GF-D8 (cell line): ENCODE measurements around the gene TRABD2B.

Source experiments
- DNase-seq: peaks from one replicate; lab custom pipeline; 2025; lab: John Stamatoyannopoulos, UW

Gene TRABD2B

GRCh38 chr1:47908258-47908657, 88.9 kb downstream of the TRABD2B start:
- no peak for DNase-seq

DNA sequence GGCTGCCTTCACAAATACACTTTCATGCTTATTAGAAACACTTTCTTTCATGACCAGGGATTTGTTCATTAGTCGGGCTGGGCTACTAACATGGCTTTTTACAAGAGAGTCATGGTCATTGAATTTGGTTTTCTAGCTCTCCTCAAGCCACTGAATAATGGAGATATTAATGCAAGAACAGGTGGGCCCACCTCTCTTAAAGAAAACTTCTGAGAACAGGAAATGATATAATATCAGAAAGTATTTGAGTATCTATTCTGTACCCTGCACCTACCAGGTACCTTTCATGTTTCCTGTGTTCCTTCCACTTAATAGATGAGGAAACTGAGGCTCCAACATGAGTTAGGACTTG, 90.0 kb downstream of the TRABD2B start:
- DNase-seq = no peak

DNA sequence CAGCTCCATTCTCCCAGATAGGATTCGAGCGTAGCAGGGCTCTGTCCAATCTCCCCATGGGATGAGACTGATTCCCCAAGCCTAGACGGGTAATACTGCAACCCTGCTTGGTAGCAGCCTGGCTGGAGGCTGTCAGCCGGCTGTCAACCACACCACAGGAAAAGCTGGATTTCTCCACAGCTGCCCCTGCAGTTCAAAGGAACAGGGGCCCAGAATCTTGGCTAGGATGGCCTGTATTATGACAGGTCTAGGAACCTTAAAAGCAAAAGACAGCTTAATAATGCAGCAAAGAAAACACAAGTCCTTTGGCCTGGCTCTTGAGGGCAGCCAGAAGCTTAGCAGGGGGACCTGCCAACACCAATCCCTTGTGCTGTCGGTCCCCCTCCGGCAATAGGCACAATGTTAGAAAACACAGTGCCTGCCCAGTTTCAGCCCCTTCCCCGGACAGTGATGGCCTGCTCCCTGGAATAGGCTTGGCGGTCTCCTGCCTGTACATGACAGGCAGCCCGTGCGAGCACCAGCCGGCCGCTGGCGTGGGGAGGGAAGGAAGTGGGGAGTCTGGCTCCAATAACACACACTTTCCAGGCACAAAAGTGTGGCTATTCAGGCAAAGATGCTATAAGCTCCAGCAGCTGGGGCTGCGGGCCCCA, 90.5 kb downstream of the TRABD2B start:
- DNase-seq = no peak

DNA sequence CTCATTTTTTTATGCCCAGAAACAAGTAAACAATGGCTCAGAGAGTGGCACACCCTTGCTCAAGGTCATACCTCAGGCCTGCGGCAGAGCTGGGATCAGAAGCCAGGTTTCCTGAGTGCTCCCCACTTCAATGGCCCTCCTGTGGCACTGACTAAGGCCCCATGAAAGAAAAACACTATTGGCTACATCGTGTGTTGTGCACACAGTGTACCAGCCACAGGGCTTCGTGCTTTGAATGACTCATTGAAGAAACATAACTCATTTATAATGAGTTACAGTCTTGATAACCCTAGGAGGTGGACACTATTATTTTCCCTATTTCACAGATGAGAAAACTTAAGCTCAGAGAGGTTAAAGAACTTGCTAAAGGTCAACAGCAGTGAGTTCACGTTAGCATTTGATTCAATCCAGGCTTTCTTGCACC, 91.2 kb downstream of the TRABD2B start:
- DNase-seq = no peak

DNA sequence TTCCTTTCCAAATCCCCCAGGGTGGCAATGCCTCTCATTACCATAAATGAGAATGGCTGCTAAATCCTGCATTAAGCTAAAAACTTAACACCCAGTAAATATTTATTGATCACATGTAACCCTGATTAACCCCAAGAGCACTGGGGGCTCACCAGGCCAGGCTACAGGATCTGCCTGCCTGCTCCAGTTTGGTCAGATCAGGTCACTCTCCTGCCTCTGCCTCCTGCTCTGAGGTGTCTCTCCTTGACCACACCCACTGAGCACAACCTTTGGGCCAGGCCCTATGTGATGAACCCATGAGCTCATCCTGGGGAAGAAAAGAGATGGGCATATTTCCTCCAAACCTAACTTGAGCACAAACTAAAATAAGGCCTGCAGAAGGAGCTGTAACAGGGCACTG, 93.5 kb downstream of the TRABD2B start:
- DNase-seq = no peak

DNA sequence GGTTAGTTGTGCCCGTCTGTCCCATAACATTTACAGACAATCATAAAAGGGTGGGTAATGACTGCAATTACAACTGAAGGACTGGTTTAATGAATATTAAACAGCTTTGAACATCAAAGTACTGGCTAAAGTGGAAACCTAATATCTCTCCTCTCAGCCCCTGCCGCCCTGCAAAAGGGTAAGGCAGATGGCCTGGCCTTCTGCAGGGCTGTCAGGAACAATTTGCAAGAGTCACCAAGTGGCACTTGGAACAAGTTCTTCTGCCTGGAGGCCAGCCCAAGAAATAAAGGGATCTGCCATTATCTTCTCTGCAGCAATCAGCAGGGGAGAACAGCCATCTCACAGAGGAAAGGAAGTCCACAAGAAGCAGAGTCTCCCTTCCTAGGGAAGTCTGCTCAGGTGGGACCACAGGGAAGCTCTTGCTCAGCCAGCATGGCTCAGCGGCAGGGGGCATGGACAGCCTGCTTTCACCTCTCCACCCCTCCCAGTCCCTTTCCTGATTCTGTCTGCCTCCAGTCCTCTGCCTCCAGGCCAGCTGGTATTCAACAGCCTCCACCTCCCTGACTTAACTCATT, 96.1 kb downstream of the TRABD2B start:
- no peak for DNase-seq

GRCh38 chr1:47898133-47898845, 98.9 kb downstream of the TRABD2B start:
- no peak for DNase-seq

- no peak for DNase-seq
Measured at GRCh38 chr1:47895279-47896125, 101.7 kb downstream of the TRABD2B start.

DNA sequence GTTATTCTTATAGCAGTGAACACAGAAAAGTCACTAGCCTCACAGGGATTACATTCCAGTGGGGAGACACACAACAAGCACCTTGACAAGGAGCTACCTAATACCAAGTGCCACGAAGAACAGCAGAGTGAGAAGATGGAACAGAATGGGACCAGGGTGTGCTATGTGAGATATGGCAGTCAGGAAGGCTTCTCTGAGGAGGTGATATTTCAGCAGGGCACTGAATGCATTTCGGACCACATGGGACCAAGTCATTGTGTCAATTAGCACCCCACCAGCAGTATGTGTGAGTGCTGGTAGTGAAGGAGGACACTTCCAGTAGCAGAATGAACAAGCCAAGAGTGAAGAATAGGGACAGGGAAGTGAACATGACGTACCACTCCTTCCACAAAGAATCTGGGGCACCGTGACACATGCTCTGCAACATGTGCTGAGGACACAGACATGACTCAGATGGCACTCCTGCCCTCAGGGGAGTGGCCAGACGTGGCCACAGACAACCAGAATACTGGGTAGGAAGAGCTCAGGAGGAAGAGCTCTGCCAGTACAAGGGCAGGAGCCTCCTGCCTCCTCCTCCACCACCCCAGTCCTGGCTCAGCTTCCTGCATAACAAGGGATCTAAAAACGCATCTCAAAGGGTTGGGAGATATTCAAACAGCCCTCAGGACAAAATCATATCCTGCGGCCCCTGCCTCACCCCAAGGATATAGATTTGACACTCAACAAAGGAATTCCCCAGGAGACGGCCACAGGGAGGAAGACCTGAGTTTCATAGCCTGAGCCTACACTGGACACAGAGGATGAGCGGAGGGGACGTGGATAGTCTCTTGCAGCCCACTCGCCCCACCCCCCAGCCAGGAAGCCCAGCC, 102.5 kb downstream of the TRABD2B start:
- DNase-seq = no peak

GRCh38 chr1:47893412-47893811, 103.8 kb downstream of the TRABD2B start:
- DNase-seq = no peak

- no peak for DNase-seq
Measured at GRCh38 chr1:47890779-47891178, 106.4 kb downstream of the TRABD2B start.

- DNase-seq = no peak
Measured at GRCh38 chr1:47888294-47888629, 108.9 kb downstream of the TRABD2B start.

- no peak for DNase-seq
Measured at GRCh38 chr1:47887475-47888293, 109.5 kb downstream of the TRABD2B start.

DNA sequence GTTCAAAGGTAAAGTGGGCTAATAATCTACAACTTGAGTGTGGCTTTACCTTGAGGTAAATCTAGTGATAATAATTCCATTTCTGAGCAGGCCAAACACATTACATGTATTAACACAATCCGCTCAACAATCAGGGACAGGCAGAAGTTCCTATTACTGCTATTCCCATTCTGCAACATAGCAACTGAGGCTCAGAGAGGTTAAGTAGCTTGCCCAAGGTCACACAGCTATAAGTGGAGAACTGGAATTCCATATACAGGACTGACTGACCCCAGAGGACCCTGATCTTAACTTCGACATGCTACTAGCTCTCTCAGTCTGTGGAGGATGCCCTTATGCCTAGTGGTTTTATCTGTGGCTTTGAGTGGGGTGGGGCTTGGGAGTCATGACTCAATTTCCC, 110.1 kb downstream of the TRABD2B start:
- no peak for DNase-seq

DNA sequence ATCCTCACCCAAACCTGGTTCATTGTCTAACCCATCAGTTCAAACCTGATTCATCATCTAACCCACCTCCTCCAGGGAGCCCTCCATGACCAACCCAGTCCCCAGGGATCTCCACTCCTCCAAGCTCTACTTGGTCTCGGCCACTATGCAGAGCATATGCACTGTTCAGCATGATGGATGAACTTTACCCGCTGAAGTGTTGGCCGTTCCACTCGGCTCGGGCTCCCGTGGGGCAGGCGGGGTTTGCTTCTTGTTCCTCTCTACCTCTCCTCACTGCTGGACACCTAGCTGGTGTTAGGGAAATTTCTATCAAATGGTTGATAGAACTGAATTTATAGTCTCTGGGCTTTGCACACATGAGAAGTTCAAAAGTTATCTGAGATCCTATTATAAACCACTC, 111.0 kb downstream of the TRABD2B start:
- no peak for DNase-seq

DNA sequence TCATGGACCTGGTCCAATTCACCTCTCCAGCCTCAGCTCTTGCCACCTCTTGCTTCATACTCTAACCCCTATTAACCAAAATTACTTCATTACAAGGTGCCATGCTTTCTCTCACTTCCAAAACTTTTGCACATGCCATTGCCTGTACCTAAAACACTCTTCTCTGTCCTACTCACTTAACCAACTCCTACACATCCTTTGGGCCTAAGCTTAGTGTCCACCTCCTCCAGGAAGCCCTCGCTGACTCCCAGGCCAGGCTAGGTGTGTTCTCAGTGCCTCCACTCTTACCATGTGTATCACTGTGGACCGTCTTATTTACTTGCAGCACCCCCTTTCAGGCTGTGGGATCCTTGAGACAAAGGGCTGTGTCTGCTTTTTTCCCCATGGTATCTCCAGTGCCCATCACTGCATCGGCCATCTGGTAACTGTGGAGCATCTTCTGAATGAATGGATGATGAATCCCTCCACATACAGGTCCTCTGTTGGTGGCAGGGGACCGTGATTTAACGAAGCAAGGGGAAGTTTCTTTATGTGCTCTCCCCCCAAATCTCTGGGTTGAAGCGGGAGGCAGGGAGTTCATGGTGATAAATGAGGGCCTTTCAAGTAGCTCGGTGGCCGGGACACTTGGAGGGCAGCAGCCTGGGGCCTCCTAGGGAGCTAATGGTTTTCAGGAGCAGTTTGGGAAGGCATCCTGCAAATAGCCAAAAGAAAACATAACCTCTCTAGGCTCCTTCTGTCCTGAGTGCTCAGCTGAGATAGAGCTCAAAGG, 111.9 kb downstream of the TRABD2B start:
- DNase-seq = no peak

- DNase-seq = no peak
Measured at GRCh38 chr1:47883963-47884362, 113.2 kb downstream of the TRABD2B start.

GRCh38 chr1:47881505-47882442, 115.4 kb downstream of the TRABD2B start:
- DNase-seq = no peak

- DNase-seq = no peak
Measured at GRCh38 chr1:47876587-47876963, 120.6 kb downstream of the TRABD2B start.
